H1 (cell line): ENCODE data around the gene PTPRCAP.

Source experiments
- CTCF ChIP-seq, 3 experiments: IDR thresholded peaks; 1 replicate in 2 of 3; 2 replicates in 1 of 3; pipeline versions ENCODE4 v1.5.1 to v1.6.1; 2011; ENCODE audit warnings: low read length in 3 of 3, mild to moderate bottlenecking in 3 of 3, inconsistent platforms in 2 of 3, low read depth in 1 of 3, moderate library complexity in 1 of 3; ENCODE audit not compliant: insufficient read depth in 1 of 3; ENCODE audit errors: control extremely low read depth in 1 of 3
- E2F6 ChIP-seq: IDR thresholded peaks from 2 replicates; pipeline ENCODE4 v1.6.1; 2012; ENCODE audit warnings: inconsistent platforms
- EGR1 ChIP-seq: IDR thresholded peaks from 2 replicates; pipeline ENCODE4 v1.6.1; 2011; ENCODE audit warnings: low read depth, low read length, borderline replicate concordance
- JUN ChIP-seq: IDR thresholded peaks from 2 replicates; pipeline ENCODE4 v1.6.1; 2011; ENCODE audit warnings: low read depth, mild to moderate bottlenecking, improper control_type of control experiment, low read length
- RFX5 ChIP-seq: IDR thresholded peaks from 2 replicates; pipeline ENCODE4 v1.6.1; 2011; ENCODE audit warnings: low read depth, low read length, improper control_type of control experiment, borderline replicate concordance

GRCh38 chr11:67457453-67457852, 20.0 kb upstream of the PTPRCAP start:
- TF ChIP-seq CTCF (IDR thresholded peaks at IDR 0.05; ENCODE audit: control extremely low read depth in 1 of 3, insufficient read depth in 1 of 3, low read depth in 1 of 3, low read length in 3 of 3) (no peak), E2F6 (no peak), JUN (no peak), EGR1 (no peak), RFX5 (no peak)
